Measurements from ENCODE around the gene SC5D.

GRCh38 chr11:121298774-121299173 lies 6.2 kb downstream of the SC5D start:
- TF ChIP-seq, protein P1, sequence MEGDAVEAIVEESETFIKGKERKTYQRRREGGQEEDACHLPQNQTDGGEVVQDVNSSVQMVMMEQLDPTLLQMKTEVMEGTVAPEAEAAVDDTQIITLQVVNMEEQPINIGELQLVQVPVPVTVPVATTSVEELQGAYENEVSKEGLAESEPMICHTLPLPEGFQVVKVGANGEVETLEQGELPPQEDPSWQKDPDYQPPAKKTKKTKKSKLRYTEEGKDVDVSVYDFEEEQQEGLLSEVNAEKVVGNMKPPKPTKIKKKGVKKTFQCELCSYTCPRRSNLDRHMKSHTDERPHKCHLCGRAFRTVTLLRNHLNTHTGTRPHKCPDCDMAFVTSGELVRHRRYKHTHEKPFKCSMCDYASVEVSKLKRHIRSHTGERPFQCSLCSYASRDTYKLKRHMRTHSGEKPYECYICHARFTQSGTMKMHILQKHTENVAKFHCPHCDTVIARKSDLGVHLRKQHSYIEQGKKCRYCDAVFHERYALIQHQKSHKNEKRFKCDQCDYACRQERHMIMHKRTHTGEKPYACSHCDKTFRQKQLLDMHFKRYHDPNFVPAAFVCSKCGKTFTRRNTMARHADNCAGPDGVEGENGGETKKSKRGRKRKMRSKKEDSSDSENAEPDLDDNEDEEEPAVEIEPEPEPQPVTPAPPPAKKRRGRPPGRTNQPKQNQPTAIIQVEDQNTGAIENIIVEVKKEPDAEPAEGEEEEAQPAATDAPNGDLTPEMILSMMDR (tag by site-specific recombination; IDR thresholded peaks at IDR 0.05), result no peak
- no peak for TF ChIP-seq ZNF621 (tag by site-specific recombination; IDR thresholded peaks at IDR 0.05)
- no peak for TF ChIP-seq ZNF449 (tag by site-specific recombination; IDR thresholded peaks at IDR 0.05)
- TF ChIP-seq ZNF664 (tag by site-specific recombination; IDR thresholded peaks at IDR 0.05), result no peak
- TF ChIP-seq PRDM10 (tag by site-specific recombination; IDR thresholded peaks at IDR 0.05), result no peak
- TF ChIP-seq, protein P2, sequence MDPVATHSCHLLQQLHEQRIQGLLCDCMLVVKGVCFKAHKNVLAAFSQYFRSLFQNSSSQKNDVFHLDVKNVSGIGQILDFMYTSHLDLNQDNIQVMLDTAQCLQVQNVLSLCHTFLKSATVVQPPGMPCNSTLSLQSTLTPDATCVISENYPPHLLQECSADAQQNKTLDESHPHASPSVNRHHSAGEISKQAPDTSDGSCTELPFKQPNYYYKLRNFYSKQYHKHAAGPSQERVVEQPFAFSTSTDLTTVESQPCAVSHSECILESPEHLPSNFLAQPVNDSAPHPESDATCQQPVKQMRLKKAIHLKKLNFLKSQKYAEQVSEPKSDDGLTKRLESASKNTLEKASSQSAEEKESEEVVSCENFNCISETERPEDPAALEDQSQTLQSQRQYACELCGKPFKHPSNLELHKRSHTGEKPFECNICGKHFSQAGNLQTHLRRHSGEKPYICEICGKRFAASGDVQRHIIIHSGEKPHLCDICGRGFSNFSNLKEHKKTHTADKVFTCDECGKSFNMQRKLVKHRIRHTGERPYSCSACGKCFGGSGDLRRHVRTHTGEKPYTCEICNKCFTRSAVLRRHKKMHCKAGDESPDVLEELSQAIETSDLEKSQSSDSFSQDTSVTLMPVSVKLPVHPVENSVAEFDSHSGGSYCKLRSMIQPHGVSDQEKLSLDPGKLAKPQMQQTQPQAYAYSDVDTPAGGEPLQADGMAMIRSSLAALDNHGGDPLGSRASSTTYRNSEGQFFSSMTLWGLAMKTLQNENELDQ (tag by site-specific recombination; IDR thresholded peaks at IDR 0.05; ENCODE audit: low read depth), result no peak
- TF ChIP-seq ZNF157 (tag by site-specific recombination; IDR thresholded peaks at IDR 0.05), result no peak
